HG02623 (cell line): Measurements from ENCODE around the gene AVPR1B.

Experiments used
- ATAC-seq: cut with Tn5 transposase; IDR thresholded peaks from one replicate; pipeline ENCODE4 v1.9.1; 2021; ENCODE audit warnings: moderate library complexity; ENCODE audit not compliant: unreplicated experiment

Gene AVPR1B

DNA sequence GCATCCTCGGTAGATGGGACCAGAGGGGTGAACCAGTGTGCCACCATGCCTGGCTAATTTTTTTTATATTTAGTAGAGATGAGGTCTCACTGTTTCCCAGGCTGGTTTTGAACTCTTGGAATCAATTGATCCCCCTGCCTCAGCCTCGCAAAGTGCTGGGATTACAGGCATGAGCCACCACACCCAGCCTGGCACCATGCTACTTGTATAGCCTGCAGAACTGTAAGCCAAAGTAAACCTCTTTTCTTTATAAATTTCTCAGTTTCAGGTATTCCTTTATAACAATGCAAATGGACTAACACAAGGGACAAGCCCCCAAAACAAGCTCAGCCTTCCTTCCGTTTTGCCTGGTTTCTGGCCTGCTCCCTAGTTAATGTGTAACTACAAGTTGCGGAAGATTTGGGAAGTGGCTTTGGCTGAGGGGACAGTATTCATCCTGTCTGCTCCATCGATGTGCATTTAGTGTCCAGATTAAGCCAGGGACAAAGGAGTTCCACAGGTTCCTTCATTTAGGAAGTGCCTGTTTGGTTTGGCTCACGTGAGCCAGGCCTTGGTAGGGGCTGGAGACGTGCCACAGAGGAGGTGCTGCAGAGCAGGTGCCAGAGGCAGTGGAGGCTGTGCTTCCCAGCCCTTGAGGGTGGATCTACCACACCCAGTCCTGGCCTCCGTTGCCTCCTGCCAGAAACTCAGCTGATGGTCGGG, 4.4 kb downstream of the AVPR1B start:
- ATAC-seq = no peak

DNA sequence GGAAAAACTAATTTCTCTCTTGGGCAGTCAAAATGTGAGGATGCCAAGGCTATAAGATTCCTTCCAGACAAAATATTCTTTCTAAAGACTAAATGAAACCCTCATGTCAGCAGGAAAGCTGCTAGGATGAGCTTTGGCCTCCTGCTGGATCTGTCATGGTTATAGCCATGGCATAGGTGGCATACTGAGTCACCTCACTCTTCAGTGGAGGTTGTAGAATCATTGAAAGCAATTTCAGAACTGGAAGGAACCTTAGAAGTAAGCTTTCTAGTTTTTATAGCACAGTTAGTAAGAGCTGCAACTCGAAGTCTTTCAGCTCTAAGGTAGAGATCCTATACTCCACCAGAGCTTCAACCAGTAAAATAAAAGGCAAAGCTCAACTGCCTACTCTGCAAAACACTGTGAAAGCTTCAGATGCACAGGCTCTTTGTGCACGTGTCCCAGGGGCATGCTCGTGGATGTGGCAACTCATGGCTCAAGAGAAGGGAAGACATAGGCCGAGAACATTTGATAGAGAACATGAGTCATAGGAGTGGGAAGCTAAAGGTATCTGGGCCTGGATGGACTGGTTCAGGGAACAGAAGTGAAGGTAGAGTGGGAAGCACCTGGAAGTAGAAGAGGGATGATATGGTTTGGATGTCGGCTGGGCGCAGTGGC, 5.8 kb downstream of the AVPR1B start:
- ATAC-seq = no peak

DNA sequence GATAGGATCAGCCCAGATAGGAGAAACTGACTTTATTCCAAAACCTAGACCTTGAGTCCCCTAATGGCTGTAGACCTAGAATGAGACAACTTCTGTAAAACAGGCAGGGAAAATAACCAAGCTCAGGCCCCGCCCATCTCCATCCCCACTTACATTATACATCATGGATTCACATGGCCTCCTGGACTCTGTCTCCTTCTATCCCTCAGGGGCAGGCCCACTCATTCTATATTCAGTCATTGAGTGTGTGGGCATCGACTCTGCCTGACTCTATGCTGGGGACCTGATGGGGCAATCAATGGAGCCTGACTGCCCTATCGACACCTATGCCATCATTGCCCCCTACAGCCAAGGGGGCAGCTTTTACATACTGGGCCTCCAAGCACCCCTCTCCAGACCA, 6.4 kb downstream of the AVPR1B start:
- no peak for ATAC-seq

DNA sequence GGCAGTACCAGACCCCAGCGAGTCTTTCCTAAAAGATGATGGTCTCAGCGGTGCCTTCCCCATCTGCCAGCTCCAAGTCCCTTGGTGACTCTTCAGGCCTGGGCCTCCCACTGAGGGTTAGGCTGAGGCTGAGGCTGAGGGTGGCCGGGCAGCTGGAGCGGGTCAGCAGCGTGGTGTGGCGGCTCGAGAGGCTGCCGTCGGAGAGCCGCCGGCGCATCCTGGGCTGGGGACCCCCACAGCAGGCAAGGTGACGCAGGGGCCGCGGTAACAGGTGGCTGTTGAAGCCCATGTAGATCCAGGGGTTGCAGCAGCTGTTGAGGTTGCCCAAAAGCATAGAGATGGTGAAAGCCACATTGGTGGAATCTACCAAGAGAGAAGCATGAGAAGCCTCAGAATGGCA, 7.0 kb downstream of the AVPR1B start:
- ATAC-seq = no peak

DNA sequence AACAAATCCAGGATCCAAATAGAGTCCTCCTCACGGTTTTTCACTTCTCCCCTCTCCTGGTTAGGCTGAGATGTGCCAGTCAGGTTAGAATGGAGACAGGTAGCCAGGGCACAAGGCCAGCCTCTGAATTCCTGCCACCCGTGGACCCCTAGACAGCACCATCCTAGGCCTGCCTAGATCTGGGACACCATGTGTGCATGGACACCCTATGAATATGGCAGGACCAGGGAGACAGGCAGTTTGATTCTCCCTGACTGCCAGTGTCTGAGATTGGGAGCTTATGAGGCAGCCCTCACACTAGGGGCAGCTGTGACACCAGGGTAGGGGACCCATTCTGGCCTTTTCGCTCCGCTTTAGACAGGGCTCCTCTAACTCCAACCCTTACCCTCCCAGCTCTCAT, 7.5 kb downstream of the AVPR1B start:
- ATAC-seq = no peak

DNA sequence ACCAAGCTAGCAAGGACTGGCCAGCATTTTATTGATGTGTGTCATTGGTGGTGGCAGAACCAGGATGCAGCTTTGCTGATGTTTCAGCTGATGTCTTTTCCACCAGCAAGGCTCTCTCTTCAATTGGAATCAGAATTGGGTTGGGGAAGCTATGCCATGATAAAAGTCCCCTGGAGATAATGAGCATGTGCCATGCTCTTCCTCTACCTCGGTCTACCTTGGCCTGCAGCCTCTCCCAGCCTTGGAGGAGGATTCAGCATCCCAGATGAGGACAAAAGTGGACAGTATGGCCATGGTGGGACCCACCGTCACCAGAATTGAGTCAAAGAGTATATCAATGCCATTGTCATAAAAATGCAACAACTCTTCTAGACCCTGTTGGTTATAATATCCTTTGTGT, 8.6 kb downstream of the AVPR1B start:
- no peak for ATAC-seq

DNA sequence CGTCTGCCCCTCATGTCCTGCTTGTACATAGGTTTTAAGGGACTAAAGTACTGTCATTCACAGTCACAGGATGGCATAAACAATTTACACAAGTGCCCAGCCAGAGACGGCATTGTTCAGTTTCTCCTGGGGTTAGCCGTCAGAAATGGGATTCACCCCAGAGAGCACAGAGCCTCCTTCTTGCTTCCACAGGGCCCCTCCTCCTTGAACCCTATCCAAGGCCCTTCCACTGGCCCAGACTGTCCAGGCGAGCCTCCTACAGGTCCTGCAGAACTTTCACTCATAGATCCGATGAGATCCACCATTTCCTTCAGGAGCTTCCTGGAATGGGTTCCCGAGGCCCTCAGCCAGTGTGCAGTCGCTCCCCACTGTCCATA, 10.0 kb downstream of the AVPR1B start:
- no peak for ATAC-seq

DNA sequence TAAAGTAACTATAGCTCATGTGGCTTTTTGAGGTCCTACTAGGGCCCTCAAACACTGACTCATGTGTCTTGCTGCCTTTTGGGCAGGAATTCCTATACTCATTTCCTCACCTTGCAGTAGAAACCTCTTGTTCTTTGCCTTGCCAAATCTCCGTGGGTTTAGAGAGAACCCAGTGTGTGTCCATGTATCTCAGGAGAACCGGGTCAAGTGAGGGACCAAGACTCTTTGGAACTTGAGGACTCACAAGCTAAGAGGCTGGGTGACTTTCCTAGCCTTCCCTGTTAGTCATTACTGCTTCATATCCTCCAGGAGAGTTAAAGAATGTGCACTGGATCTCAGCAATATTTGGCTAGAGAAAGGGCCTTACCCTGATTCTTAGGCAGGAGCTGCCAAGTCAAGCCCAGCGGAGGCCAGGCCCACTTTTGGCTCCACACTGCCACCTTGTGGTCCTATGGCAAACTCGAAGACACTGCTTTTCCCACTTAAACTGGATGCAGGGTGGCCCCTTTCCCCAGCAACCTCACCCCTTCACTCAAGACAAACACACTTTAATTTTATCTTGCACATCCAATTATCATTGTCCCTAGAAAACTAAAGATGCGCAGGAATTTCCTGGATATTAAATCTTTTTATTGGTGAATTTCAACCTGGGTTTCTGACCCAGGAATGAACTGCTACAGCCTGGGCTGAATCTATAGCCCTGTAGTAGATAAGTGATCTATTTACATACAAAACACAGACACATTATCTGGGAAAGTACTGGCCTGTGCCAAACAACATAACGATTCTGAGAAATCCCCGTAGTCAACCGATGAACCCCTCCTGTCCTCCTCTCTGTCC, 10.6 kb downstream of the AVPR1B start:
- ATAC-seq = no peak

DNA sequence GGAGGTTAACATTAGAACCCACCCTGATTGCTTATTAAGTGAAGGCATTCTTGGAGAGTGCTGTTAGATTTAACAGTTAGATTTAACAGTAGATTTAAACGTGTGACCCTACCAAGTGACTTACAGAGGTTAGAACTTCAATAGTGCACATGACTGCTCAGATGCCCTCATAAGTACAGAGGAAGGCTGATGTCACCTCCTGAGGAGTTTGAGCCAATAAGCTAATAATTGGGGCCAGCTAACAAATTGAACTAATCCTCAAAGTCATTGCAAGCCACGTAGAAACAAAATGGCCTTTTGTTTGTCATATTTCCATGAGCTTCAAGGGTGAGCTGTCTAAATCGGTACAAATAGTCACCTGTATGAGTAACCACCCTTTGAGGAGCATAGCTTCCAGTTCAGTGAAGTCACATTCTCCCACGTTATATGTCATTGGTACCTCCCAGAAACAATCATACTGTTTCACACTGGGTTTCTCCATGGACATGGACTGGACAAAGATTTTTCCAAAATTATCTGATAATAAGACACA, 11.7 kb downstream of the AVPR1B start:
- no peak for ATAC-seq

DNA sequence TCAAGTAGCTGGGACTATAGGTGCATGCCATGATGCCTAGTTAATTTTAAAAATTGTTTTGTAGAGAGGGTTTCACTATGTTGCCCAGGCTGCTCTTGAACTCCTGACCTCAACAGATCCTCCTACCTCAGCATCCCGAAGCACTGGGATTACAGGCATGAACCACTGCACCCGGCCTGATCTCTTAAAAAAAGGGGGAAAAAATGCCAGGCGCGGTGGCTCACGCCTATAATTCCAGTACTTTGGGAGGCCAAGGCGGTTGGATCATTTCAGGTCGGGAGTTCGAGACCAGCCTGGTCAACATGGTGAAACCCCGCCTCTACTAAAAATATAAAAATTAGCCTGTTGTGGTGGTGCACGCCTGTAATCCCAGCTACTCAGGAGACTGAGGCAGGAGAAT, 13.2 kb downstream of the AVPR1B start:
- ATAC-seq = no peak

DNA sequence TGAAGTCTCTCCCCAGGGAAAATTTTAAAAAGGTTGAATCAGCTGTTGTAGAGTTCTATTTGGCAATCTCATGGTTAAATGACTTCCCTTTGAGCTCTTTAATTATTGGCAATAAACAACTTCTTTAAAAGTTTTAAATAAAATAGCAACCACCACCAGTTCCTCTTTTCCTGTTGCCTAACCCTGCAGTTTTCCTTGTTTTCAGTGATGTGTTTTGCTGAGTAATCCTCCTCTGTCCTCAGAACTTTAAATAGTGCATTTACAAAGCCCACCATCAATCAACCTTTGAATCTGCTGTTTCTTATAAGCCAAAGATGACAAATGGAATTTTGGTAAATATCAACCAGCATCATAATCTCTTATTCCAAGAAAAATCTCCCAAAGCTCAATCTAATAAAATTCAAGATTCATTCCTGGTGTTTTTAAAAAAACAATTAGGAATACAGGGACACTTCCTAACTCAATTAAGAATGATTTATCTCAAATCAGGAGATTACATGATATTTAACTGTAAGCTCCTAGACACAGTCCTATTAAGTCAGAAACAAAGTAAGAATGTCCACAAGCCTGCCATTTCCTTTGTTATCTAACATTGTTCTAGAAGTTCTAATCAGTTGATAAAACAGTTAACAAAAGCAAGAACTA, 14.8 kb downstream of the AVPR1B start:
- ATAC-seq = no peak

DNA sequence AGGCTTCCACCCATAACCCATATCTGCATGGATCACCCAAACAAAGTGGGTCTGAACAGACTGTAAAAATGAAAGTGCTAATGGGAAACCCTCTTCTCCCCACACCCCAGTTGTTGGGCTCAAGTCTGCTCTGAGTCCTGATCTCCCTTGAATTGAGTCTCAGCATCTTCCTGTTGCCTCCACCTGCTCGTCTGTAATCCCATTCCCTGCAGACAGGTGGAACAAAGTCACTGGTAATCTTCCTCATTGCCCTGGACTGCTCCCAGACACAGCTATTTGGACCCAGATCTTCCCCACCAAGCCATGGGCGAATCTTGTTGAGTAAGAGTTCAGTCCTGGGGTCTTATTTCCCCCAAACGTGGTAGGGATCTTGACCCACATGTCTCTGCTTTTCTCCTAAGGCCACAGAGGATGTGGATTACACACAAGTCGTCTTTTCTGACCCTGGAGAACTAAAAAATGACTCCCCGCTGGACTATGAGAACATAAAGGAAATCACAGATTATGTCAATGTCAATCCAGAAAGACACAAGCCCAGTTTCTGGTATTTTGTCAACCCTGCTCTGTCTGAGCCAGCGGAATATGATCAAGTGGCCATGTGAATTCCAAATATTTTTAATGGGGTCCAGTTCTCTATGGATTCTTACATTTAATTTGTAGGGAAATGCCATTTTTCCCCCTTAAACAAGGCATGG, 15.7 kb downstream of the AVPR1B start:
- ATAC-seq = no peak

DNA sequence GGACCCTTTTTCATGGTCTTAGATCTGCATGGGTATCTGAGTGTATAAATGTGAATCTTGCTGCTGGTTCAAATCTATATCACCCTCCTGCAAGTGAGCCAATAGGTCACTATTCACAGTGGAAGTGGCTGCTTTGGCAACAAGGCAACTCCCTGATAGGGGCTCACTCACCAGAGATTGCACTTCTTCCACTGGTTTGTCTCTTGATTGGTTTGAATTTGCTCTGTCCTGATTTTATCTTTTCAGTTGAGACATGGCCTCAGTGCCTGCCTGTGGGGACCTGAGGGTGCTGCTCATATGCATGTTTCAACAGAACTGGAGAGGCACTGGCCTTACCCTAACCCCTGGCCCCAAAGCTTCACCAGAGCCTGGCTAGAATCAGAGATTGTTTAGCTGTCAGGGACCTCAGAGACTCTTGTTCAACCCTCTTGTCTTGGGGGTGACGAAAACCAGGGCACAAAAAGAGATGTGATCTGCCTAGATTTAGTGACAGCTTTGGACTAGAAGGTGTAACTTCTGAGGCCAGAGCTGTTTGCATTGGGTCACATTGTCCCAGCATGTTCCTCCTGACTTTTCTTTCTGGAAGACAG, 16.9 kb downstream of the AVPR1B start:
- ATAC-seq = no peak

DNA sequence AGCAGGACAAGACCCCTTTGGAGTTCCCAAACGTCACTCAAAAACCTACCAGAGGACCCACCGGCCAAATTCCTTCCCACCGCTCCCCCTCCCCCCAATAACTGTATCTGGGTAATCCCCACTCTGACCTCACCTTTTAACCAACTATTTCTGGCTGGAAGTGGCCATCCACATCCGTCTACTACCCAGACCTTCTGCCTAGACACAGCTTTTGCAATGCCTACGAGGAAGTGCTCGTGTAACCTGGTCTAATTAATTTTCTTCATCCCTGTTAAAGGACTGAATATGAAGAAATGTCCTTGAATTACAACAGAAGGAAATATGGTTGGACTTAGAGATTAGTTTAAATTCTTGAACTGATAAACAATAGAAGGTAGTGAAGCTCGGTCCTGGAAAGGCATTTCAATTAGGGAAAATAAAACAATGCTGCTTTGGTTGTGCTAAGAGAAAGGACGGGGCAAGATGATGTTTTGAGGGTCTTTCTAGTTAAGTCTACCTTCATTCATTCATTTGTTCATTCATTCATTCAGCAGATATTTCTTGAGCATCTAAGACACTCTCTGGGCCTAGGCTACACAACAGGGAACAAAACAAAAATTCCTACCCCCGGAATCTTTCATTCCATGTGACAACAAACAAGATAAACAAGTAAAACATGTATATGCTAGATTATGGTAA, 18.8 kb downstream of the AVPR1B start:
- ATAC-seq = no peak

DNA sequence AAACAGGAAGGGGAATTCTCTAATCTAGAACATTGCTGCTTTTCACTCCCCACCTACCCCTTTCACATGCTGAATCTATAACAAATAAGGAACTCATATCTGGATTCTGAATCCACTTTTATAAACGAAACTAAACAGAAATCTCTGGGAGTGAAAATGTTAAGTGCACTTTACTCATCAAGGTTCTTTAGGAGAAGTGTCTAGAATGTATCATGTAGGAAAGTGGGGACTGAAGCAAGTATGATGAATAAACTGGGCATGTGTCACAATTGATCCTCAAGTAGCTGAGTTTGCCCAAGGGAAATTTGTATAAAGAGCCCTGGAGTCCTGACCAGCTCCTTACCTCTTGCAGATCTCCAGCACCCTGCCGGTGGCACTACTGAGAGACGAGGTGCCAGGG, 19.8 kb downstream of the AVPR1B start:
- no peak for ATAC-seq

DNA sequence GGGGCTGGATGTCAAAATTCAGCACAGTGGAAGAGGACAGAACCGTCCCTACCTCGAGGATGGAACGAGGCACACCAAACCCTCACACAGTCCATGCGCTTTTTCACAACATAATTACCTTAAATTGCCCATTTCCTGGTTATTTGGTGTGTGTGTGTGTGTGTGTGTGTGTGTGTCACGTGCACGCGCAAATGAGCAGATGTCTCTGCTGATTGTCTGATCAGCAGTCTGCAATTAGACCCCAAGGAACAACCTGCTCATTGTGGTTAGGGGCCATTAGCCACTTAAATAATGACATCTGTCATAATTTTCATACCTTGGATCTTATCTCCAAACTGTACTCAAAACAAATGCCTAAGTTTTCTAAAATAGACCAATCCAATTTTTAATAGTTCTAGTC, 23.2 kb downstream of the AVPR1B start:
- no peak for ATAC-seq

DNA sequence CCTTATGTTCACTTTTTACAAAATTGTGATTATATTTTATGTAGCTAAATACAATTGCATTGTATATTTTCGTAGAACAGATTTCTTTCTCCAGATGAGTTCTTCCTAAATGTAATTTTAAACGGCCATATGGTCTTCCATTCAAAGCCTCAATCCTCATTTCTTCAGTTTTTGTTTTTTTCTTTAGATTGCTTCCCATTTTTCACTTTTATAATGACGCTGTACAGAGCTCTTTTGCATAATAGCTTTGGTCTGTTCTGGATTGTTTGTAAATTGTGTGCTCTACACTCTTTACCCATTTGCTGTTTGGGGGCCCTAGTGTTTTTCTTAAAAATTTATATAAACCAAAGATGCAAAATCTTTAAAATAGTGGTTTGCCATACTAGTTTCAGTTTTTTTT, 27.8 kb downstream of the AVPR1B start:
- ATAC-seq = no peak

DNA sequence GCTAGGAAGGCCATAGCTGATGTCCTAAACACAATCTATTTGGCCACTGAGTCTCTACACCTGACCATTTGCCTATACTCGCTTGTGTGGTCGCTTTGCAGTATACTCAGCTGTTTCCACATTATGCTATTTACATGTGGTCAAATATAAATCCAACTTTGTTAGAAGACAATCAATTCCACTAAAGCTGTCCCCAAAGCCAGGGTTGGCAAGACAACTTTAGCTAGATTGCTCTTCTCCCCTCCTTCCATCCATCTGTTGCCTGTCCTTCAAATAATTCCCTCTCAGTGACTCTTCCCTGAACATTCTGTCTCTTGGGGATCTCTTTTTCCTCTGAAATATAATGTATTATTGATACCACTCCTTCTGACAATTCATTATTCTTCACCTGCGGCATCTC, 30.1 kb downstream of the AVPR1B start:
- no peak for ATAC-seq

DNA sequence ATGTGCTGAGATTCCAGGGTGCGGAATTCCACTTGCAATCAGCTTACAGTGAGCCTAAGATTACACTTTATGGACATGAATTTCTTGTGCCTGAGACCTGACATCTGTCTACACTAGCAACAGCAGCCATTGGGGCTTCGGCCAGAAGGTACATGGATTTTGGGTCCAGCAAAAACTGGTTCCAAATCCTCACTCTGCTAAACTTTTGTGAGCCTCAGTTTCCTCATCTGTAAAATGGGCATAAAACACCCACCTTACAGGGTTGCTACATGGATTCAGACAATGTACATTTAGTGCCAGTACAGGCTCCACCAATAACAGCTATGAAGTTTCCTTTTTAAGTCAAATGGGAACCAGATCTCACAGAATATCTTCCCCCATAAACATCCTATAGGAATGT, 33.4 kb downstream of the AVPR1B start:
- no peak for ATAC-seq
